ENCODE data around the gene SLC25A28.

The SLC25A28 gene

DNA sequence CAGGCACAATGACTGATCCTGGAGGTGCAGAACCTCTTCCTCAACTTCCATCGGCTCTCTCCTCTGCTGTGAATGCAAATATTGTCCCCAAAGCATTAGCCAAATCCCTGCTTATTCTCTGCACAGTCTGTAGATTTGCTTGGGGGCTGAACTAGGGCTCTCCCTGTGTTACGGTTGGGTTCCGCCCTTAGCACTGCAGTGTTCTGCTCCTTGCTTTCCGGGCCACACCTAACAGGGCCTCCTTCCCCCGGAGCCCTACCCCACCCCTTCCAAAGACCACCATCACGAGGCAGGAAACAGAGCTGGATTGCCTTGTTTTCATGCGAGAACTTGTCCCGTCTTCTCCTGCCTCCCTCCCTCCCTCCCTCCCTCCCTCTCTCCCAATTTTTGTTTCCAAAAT is 36.6 kb downstream of the SLC25A28 start:
- DNase-seq = no peak

- DNase-seq = no peak
Measured at GRCh38 chr10:99582255-99582770, 37.9 kb downstream of the SLC25A28 start.

- DNase-seq = no peak
Measured at GRCh38 chr10:99579971-99580370, 40.3 kb downstream of the SLC25A28 start.

DNA sequence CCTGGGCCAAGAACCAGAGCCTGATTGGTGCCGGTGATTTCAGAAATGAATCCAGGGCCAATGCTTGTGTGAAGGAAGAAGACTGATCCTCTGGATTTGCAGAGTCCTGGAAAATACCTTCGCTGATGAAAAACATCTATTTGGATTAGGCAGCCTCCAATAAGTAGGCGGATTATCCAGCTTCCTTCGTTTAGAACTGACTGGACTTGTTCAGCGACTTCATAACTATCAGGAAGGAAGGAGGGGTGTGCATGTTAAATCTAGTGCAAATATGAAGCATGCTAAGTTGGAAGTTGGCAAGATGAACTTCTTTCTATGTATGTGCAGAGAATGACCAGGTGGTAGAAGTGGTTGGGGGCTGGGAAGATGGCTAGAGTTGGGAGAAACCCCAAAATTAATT is 46.4 kb downstream of the SLC25A28 start:
- DNase-seq = no peak

GRCh38 chr10:99571816-99572215 is 48.4 kb downstream of the SLC25A28 start:
- DNase-seq = no peak

DNA sequence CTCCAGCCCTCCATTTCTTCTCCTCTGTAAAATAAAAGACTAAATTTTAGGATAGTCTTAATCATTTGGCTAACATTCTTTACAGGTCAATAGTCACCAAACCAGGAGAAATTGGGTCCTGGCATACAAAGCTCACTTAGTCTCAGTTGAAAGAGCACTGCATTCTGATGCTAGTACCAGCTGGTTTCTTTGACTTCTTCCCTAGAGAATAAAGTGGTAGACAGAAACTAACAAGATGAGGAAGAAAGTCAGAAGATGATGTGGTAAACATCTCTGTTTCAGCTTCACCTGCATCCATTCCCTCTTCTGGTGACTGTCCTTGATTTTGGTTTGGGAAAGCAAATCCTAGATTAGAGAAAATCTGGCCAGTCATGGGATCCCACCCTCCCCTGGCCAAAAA is 50.3 kb downstream of the SLC25A28 start:
- DNase-seq = no peak

GRCh38 chr10:99569253-99569939 is 50.8 kb downstream of the SLC25A28 start:
- DNase-seq = no peak

DNA sequence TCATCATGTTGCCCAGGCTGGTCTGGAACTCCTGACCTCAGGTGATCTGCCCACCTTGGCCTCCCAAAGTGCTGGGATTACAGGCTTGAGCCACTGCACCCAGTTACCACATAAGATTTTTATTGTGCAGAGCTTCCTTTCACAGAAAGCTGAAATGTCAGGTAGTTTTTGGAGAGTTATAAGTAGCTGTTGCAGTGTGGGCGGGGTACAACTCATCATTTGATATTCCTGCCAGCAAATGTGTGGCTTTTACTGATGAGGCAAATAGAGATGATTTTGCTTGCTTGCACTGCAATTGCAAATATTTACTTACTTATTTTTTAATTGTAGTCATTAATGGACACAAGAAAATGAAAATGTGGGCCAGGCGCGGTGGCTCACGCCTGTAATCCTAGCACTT is 55.1 kb downstream of the SLC25A28 start:
- no peak for DNase-seq

GRCh38 chr10:99564361-99564760 is 55.9 kb downstream of the SLC25A28 start:
- no peak for DNase-seq

DNA sequence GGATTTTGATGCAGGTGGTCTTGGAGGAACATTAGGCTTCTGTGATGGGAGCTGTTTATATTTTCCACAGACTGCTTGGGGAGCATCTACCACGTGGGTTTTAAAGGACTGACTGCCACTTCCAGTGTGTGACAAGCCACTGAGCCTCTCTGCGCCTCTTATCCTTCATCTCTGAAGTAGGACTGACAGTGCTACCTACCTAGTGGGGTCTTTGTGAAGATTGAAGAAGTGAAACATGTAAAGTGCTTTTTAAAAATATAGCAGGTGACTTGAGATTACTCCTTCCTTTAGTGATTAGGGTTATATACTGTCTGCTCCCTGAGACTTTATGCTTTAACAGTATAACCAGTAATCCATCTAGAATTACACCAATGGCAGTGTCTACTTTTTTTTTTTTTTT is 57.6 kb downstream of the SLC25A28 start:
- DNase-seq = no peak

All from SHP77 (cell line).